ENCODE data around the gene PDE4D. TPM values are rescaled to one million over a fixed set of nuclear protein-coding genes. Genes with fewer than 3 reads are reported as not detected.
A peak's percentile ranks its signal among the peaks of the same experiment; 100 is the strongest.

PDE4D gene
- total RNA-seq, 6 experiments from 2014 or later = 1.6 to 10.3 (median 5.6) TPM

DNA sequence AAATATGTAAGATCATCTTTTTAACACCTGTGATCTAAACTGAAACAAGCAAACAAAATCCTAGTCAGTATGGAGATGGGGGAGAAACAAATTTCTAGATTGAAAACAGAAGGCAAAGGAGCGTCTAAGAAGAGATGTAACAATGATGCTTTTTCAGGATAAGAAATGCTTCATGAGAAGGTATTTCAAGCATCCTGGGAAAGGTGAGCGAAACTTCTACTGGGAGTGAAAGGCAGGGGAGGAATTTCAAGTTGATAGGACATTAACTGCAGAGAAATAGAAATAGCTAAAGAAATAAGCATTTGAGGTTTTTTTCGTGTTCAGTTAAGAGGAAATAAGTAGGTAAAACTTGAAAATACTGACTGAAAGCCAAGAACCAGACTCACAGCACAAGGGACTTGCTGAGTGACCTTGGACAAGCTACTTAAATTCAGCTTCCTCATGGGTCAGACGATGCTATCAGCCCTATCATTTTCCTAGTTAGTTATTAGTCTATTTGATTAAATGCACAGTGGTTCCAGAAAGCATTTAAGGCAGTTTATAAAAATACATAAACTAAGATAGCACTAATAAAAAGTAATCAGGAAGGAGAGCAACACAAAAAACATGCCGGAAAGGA lies 406.3 kb downstream of the PDE4D start:
- ATAC-seq = no peak
- intact Hi-C loops (cut with DNase I) = no loop called here
- Histone ChIP-seq H3K27me3 (no peaks in the 10 kb centered on the region), H3K36me3 (no peaks in the 10 kb centered on the region), H3K4me3 (no peak overlapping the region), H3K27ac (no peak overlapping the region), H3K9me3 (no peaks in the 10 kb centered on the region), H3K4me1 (no peaks in the 10 kb centered on the region)
- 63% methylated on average over 5 of the region's 5 CpGs for WGBS (ENCODE audit: insufficient coverage, low coverage, low lambda C conversion rate, missing lambda C conversion rate)
- no peak for DNase-seq
- no peak for TF ChIP-seq POLR2A (IDR thresholded peaks at IDR 0.05)
- TF ChIP-seq, protein P1, sequence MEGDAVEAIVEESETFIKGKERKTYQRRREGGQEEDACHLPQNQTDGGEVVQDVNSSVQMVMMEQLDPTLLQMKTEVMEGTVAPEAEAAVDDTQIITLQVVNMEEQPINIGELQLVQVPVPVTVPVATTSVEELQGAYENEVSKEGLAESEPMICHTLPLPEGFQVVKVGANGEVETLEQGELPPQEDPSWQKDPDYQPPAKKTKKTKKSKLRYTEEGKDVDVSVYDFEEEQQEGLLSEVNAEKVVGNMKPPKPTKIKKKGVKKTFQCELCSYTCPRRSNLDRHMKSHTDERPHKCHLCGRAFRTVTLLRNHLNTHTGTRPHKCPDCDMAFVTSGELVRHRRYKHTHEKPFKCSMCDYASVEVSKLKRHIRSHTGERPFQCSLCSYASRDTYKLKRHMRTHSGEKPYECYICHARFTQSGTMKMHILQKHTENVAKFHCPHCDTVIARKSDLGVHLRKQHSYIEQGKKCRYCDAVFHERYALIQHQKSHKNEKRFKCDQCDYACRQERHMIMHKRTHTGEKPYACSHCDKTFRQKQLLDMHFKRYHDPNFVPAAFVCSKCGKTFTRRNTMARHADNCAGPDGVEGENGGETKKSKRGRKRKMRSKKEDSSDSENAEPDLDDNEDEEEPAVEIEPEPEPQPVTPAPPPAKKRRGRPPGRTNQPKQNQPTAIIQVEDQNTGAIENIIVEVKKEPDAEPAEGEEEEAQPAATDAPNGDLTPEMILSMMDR (IDR thresholded peaks at IDR 0.05) = no peak

DNA sequence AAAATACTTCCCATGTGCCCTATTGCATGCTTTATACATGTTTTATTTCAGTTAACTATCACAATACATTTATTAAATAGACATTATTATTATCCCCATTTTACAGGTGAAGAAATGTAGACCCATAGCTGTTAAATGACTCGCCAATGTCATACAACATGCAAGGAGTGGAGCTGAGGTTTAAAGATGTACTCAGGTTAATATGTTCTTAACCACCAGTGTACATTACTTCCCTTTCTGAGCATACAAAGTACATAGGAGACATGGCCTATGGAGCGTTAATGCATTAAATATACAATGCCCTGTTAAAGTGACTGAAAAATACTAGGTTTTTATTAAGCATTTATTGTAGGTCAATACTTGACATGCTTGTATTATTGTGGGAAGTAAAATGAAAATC lies 407.0 kb downstream of the PDE4D start:
- no peaks in the 10 kb centered on the region for H3K36me3 ChIP-seq
- TF ChIP-seq POLR2A (IDR thresholded peaks at IDR 0.05) = no peak
- TF ChIP-seq, protein P1 (IDR thresholded peaks at IDR 0.05) = no peak
- intact Hi-C loops (cut with DNase I) = no loop called here
- no peaks in the 10 kb centered on the region for H3K4me1 ChIP-seq
- no peaks in the 10 kb centered on the region for H3K9me3 ChIP-seq
- H3K27me3 ChIP-seq = no peaks in the 10 kb centered on the region
- no peak overlapping the region for H3K27ac ChIP-seq
- 100% methylated on average over 2 of the region's 2 CpGs for WGBS (ENCODE audit: insufficient coverage, low coverage, low lambda C conversion rate, missing lambda C conversion rate)
- DNase-seq = no peak
- ATAC-seq = no peak
- H3K4me3 ChIP-seq = no peak overlapping the region

DNA sequence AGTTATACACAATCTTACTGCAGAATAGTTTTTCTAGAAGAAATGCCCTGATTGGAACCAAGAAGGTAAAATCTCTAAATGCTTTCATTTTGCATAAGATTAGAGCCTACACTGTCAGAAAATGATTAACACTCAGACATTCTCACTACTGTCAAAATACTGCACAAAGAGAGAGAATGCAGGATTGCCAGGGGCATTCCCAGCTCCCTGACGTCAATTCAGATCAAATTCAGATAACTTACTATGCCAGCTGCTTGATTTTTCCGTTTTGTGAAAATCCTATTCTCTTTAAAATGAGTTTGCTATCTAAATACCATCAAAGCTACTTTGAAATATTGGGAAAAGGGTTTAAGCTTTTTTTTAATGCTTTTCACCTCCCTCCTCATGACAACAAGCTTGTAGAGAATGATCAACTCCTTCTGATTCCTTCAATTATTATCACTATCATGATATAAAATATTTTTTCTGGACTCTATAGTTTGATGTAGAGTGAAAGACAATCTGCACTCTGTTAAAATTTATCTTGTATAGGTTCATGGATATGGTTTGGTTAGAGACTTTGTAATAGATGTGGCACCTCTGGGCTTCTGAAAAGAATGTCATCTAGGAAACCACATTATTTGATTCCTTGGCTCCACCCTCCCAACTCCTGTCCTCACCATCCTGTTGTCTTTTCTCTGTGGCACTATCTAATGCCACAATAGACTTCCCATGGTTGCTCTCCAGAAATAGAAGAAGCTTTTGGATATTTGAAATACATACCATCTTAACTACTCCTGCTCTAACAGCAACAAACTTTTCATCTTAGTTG lies 407.7 kb downstream of the PDE4D start:
- H3K27me3 ChIP-seq = no peaks in the 10 kb centered on the region
- H3K27ac ChIP-seq = no peak overlapping the region
- no peaks in the 10 kb centered on the region for H3K9me3 ChIP-seq
- TF ChIP-seq POLR2A (IDR thresholded peaks at IDR 0.05) = no peak
- TF ChIP-seq, protein P1 (IDR thresholded peaks at IDR 0.05) = no peak
- H3K36me3 ChIP-seq = no peaks in the 10 kb centered on the region
- peak in 3 of 4 donors; percentile 41 to 97 (median 57) for ATAC-seq
- 34% methylated on average over 2 of the region's 2 CpGs for WGBS (ENCODE audit: insufficient coverage, low coverage, low lambda C conversion rate, missing lambda C conversion rate)
- no peak overlapping the region for H3K4me3 ChIP-seq
- DNase-seq = peak in 1 of 3 donors; percentile 19
- intact Hi-C loops (cut with DNase I) = no loop called here
- H3K4me1 ChIP-seq = no peaks in the 10 kb centered on the region

DNA sequence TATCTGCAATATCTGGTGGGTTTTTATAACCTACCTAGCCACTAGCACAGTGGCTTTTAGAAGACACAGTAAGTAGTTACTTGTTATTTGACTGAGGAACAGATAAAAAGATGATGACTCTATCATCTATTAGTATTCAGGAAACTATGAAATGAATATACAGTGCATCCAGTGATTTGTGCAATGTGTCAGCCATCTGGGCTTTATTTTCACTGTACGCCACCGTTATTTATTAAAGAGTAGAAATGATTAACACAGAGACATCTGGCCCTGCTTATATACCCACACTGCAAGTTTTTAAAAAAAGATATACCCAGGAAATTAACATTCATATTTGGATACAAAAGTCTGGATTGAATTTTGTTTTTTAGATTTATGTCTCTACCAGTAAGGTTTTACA lies 408.4 kb downstream of the PDE4D start:
- WGBS (ENCODE audit: insufficient coverage, low coverage, low lambda C conversion rate, missing lambda C conversion rate) = 57% methylated on average over 2 of the region's 2 CpGs
- H3K4me1 ChIP-seq = no peaks in the 10 kb centered on the region
- TF ChIP-seq, protein P1 (IDR thresholded peaks at IDR 0.05) = no peak
- TF ChIP-seq POLR2A (IDR thresholded peaks at IDR 0.05) = no peak

More for the DNA sequence above, 408.4 kb downstream of the PDE4D start:
- H3K36me3 ChIP-seq = no peaks in the 10 kb centered on the region
- ATAC-seq (no peak), DNase-seq (no peak)
- H3K27me3 ChIP-seq = no peaks in the 10 kb centered on the region
- H3K9me3 ChIP-seq = no peaks in the 10 kb centered on the region
- no peak overlapping the region for H3K4me3 ChIP-seq
- intact Hi-C loops (cut with DNase I) = no loop called here
- no peak overlapping the region for H3K27ac ChIP-seq

All from right lobe of liver (tissue), 6 donors.